ENCODE data around the gene CCDC50. TPM values are rescaled to one million over a fixed set of nuclear protein-coding genes. Genes with fewer than 3 reads are reported as not detected.

CCDC50 gene
- total and polyA plus RNA-seq, 2 of the 8 experiments (the other 6 are each of a cell fraction or from before 2014, with no cell fraction given): 7.3 to 19.2 TPM

GRCh38 chr3:191300422-191300821, 28.8 kb upstream of the CCDC50 start:
- H2AFZ ChIP-seq (ENCODE audit: low read length): no peak overlapping the region
- H3K79me2 ChIP-seq (ENCODE audit: control insufficient read depth in 1 of 2, insufficient read depth in 2 of 2, low read length in 2 of 2): no peaks in the 10 kb centered on the region
- no peaks in the 10 kb centered on the region for H3K79me1 ChIP-seq (ENCODE audit: low read depth, low read length)
- H3K56ac ChIP-seq (replicated peaks; ENCODE audit: insufficient read length, low read depth, low read length): no peak overlapping the region
- H2BK120ac ChIP-seq (replicated peaks; ENCODE audit: low read depth, low read length): no peak overlapping the region
- no peak overlapping the region for H3K4me3 ChIP-seq (ENCODE audit: extremely low read depth in 1 of 4, insufficient read depth in 2 of 4, low read depth in 3 of 4, low read length in 4 of 4)
- H3K9ac ChIP-seq (replicated peaks in 1 of 4; ENCODE audit: extremely low read depth in 1 of 4, low read depth in 3 of 4, low read length in 3 of 4): no peak overlapping the region
- H2BK12ac ChIP-seq (ENCODE audit: low read depth, low read length): no peak overlapping the region
- no peak overlapping the region for H2BK5ac ChIP-seq (ENCODE audit: low read depth, low read length)
- H3K23ac ChIP-seq (ENCODE audit: insufficient read length): no peak overlapping the region
- H3K4me1 ChIP-seq (replicated peaks in 1 of 4; ENCODE audit: control insufficient read depth in 3 of 4, insufficient read depth in 4 of 4, low read length in 3 of 4): peaks cover 0 to 6% (median 3%) of the 10 kb centered on the region in 4 experiments; a peak in 3 of 7 replicates
- no peak overlapping the region for H4K5ac ChIP-seq (ENCODE audit: insufficient read length, low read depth, low read length)
- no peak overlapping the region for H2AK5ac ChIP-seq (ENCODE audit: low read depth, low read length)
- no peak overlapping the region for H2BK20ac ChIP-seq (ENCODE audit: low read length)
- WGBS, 2 experiments (ENCODE audit: extremely low coverage in 1 of 2, insufficient coverage in 1 of 2, insufficient read length in 1 of 2, insufficient replicate concordance in 2 of 2, low coverage in 1 of 2, low lambda C conversion rate in 2 of 2, missing lambda C conversion rate in 1 of 2): 62% methylated on average over 1 of the region's 1 CpG; no CpG with 5 or more reads in 1 of the 2 experiments
- no peaks in the 10 kb centered on the region for H3K9me3 ChIP-seq (ENCODE audit: insufficient read depth in 2 of 2, low read depth in 1 of 2, low read length in 1 of 2)
- FAIRE-seq (no peak), DNase-seq (ENCODE audit: low read depth in 1 of 2, low spot score in 2 of 2) (no peak)
- TF ChIP-seq RNF2 (IDR thresholded peaks at IDR 0.05; ENCODE audit: borderline replicate concordance, low read depth, low read length, missing control alignments, poor library complexity, severe bottlenecking) (no peak), RXRA (IDR thresholded peaks at IDR 0.05; ENCODE audit: insufficient read depth, low read depth, low read length) (no peak), ASH2L (IDR thresholded peaks at IDR 0.05; ENCODE audit: low read length) (no peak), FOSL1 (IDR thresholded peaks at IDR 0.05; ENCODE audit: insufficient read depth, low read depth, low read length) (no peak), CBX5 (IDR thresholded peaks at IDR 0.05; ENCODE audit: low read depth, low read length) (no peak), TBP (IDR thresholded peaks at IDR 0.05; ENCODE audit: low read depth, low read length) (no peak), JUN (IDR thresholded peaks at IDR 0.05; ENCODE audit: low read depth, low read length) (no peak), RFX5 (IDR thresholded peaks at IDR 0.05; ENCODE audit: borderline replicate concordance, low read depth, low read length) (no peak), BCL11A (IDR thresholded peaks at IDR 0.05; ENCODE audit: low read depth in 2 of 2, low read length in 2 of 2) (no peak), SAP30 (IDR thresholded peaks at IDR 0.05; ENCODE audit: insufficient read depth, insufficient replicate concordance, low read length) (no peak), BRCA1 (IDR thresholded peaks at IDR 0.05; ENCODE audit: low read depth, low read length) (no peak), ZNF274 (IDR thresholded peaks at IDR 0.05; ENCODE audit: borderline replicate concordance, extremely low read depth, low read length) (no peak)
- no peak overlapping the region for H2BK15ac ChIP-seq (ENCODE audit: low read length)
- no peak overlapping the region for H3K4ac ChIP-seq (replicated peaks; ENCODE audit: insufficient read length, low read depth, low read length)
- H4K91ac ChIP-seq (replicated peaks; ENCODE audit: insufficient read length, low read length): no peak overlapping the region
- no peak overlapping the region for H4K8ac ChIP-seq (ENCODE audit: extremely low read depth, insufficient read depth, low read length)
- H3K27ac ChIP-seq (ENCODE audit: low read depth, low read length): no peak overlapping the region
- CTCF ChIA-PET (ENCODE audit: partially characterized antibody): interaction anchor here (1.1 kb wide), 1 partner anchor 16 kb away, joined by 3 read pairs; no protein-coding TSS in a partner anchor
- no peaks in the 10 kb centered on the region for H4K20me1 ChIP-seq (replicated peaks in 1 of 2; ENCODE audit: control insufficient read depth in 1 of 2, insufficient read depth in 2 of 2, low read length in 2 of 2)
- no peak overlapping the region for H3K18ac ChIP-seq (ENCODE audit: extremely low read depth, low read length)
- no peaks in the 10 kb centered on the region for H3K36me3 ChIP-seq (ENCODE audit: control insufficient read depth in 2 of 4, insufficient read depth in 4 of 4, low read length in 3 of 4)
- H3K14ac ChIP-seq (ENCODE audit: insufficient read length): no peak overlapping the region
- H3K4me2 ChIP-seq (ENCODE audit: insufficient read depth in 1 of 2, low read depth in 2 of 2, low read length in 2 of 2): no peak overlapping the region
- POLR2A ChIA-PET (ENCODE audit: partially characterized antibody): no interaction called here
- H3K23me2 ChIP-seq (ENCODE audit: low read depth, low read length): no peaks in the 10 kb centered on the region
- no peaks in the 10 kb centered on the region for H3K27me3 ChIP-seq (replicated peaks in 1 of 4; ENCODE audit: control insufficient read depth in 3 of 4, extremely low read depth in 1 of 4, insufficient read depth in 3 of 4, low read length in 3 of 4)

Measured in H1 (cell line).